Activated B cell treated with CpG ODN at 0.5 μM for 24 hours (primary cell): ENCODE measurements around the gene SLCO4A1. TPM values are rescaled to one million over a fixed set of nuclear protein-coding genes. Genes with fewer than 3 reads are reported as not detected.

ENCODE experiments used
- ATAC-seq: fragments of 200-7000 bp; cut with Tn5 transposase; one replicate; pipeline ENCODE4 v1.10.0; 2021; ENCODE audit warnings: low read depth, mild to moderate bottlenecking, moderate library complexity
- CTCF ChIA-PET: fragments of 350-600 bp; sonication (Branson Sonifier 250); formaldehyde crosslinking; loops from one replicate; lab custom pipeline; 2021; ENCODE audit warnings: antibody characterized with exemption; lab: Charles Lee
- POLR2A ChIA-PET: fragments of 350-600 bp; sonication (Branson Sonifier 250); formaldehyde crosslinking; loops from one replicate; lab custom pipeline; 2021; ENCODE audit warnings: antibody characterized with exemption; lab: Charles Lee
- DNase-seq: peaks from one replicate; pipeline ENCODE4 v3.0.0; 2022
- H3K27ac Mint-ChIP-seq: one replicate; pipeline ENCODE4 v1.8.0; 2020; ENCODE audit warnings: mixed read lengths
- H3K27me3 Mint-ChIP-seq: one replicate; pipeline ENCODE4 v1.8.0; 2021; ENCODE audit warnings: mixed read lengths
- H3K36me3 Mint-ChIP-seq: one replicate; pipeline ENCODE4 v1.8.0; 2021; ENCODE audit warnings: low read depth, mixed read lengths
- H3K4me1 Mint-ChIP-seq: one replicate; pipeline ENCODE4 v1.8.0; 2021; ENCODE audit warnings: mixed read lengths
- H3K4me3 Mint-ChIP-seq: one replicate; pipeline ENCODE4 v1.8.0; 2020; ENCODE audit warnings: mild to moderate bottlenecking, mixed read lengths
- H3K9me3 Mint-ChIP-seq: one replicate; pipeline ENCODE4 v1.8.0; 2020; ENCODE audit warnings: mixed read lengths
- CTCF ChIP-seq: fragments of 200-600 bp; IDR thresholded peaks from one replicate; pipeline ENCODE4 v1.8.0; 2022; ENCODE audit warnings: antibody characterized with exemption, mild to moderate bottlenecking
- intact Hi-C: fragments of 100-400 bp; cut with micrococcal nuclease; formaldehyde crosslinking; loops from one replicate; pipeline ENCODE4 v1.15.1; 2024
- total RNA-seq: library from RNA; stranded (reverse); gene quantifications from 2 replicates; pipeline ENCODE4 v1.2.3, GENCODE V29; 2022

The SLCO4A1 gene
- total RNA-seq, 1 donor from 2014 or later, result 38.9 TPM

GRCh38 chr20:62695448-62696414, 53.4 kb downstream of the SLCO4A1 start:
- intact Hi-C loops, result loop anchor here (10.0 kb wide), 1 partner anchor 59 kb away; no protein-coding TSS in a partner anchor
- no peak overlapping the region for H3K4me3 Mint-ChIP-seq
- H3K36me3 Mint-ChIP-seq, result no peaks in the 10 kb centered on the region
- H3K27me3 Mint-ChIP-seq, result peaks cover 20% of the 10 kb centered on the region
- no peaks in the 10 kb centered on the region for H3K4me1 Mint-ChIP-seq
- no peak for DNase-seq
- no peaks in the 10 kb centered on the region for H3K9me3 Mint-ChIP-seq
- no peak for ATAC-seq
- CTCF ChIA-PET, result no interaction called here
- TF ChIP-seq CTCF, result no peak
- no peak overlapping the region for H3K27ac Mint-ChIP-seq
- POLR2A ChIA-PET, result no interaction called here

GRCh38 chr20:62696434-62696957, 54.2 kb downstream of the SLCO4A1 start:
- no peak for TF ChIP-seq CTCF
- intact Hi-C loops, result loop anchor here (10.0 kb wide), 1 partner anchor 58 kb away; no protein-coding TSS in a partner anchor
- Mint-ChIP-seq H3K4me3 (no peak overlapping the region), H3K9me3 (no peaks in the 10 kb centered on the region), H3K4me1 (no peaks in the 10 kb centered on the region), H3K27me3 (peaks cover 19% of the 10 kb centered on the region), H3K27ac (no peak overlapping the region), H3K36me3 (no peaks in the 10 kb centered on the region)
- CTCF ChIA-PET, result no interaction called here
- no peak for ATAC-seq
- POLR2A ChIA-PET, result no interaction called here
- DNase-seq, result no peak

GRCh38 chr20:62696989-62697388, 54.7 kb downstream of the SLCO4A1 start:
- ChIA-PET CTCF (no interaction called here), POLR2A (no interaction called here)
- ATAC-seq, result no peak
- no peak for TF ChIP-seq CTCF
- H3K9me3 Mint-ChIP-seq, result no peaks in the 10 kb centered on the region
- H3K27me3 Mint-ChIP-seq, result peaks cover 16% of the 10 kb centered on the region
- H3K4me1 Mint-ChIP-seq, result no peaks in the 10 kb centered on the region
- no peak overlapping the region for H3K4me3 Mint-ChIP-seq
- intact Hi-C loops, result loop anchor here (10.0 kb wide), 1 partner anchor 58 kb away; no protein-coding TSS in a partner anchor
- H3K27ac Mint-ChIP-seq, result no peak overlapping the region
- no peak for DNase-seq
- no peaks in the 10 kb centered on the region for H3K36me3 Mint-ChIP-seq

GRCh38 chr20:62697468-62697912, 55.2 kb downstream of the SLCO4A1 start:
- H3K4me3 Mint-ChIP-seq, result no peak overlapping the region
- peaks cover 14% of the 10 kb centered on the region for H3K27me3 Mint-ChIP-seq
- TF ChIP-seq CTCF, result no peak
- no peak overlapping the region for H3K27ac Mint-ChIP-seq
- H3K9me3 Mint-ChIP-seq, result no peaks in the 10 kb centered on the region
- H3K36me3 Mint-ChIP-seq, result no peaks in the 10 kb centered on the region
- intact Hi-C loops, result loop anchor here (10.0 kb wide), 1 partner anchor 57 kb away; no protein-coding TSS in a partner anchor
- H3K4me1 Mint-ChIP-seq, result no peaks in the 10 kb centered on the region
- no peak for ATAC-seq
- ChIA-PET CTCF (no interaction called here), POLR2A (no interaction called here)
- no peak for DNase-seq

- no peak overlapping the region for H3K4me3 Mint-ChIP-seq
- ChIA-PET CTCF (interaction anchor here (0.9 kb wide), 1 partner anchor 94 kb away, joined by 3 read pairs; no protein-coding TSS in a partner anchor), POLR2A (no interaction called here)
- ATAC-seq (no peak), DNase-seq (no peak)
- no peaks in the 10 kb centered on the region for H3K4me1 Mint-ChIP-seq
- H3K9me3 Mint-ChIP-seq, result no peaks in the 10 kb centered on the region
- TF ChIP-seq CTCF, result no peak
- H3K27me3 Mint-ChIP-seq, result peaks cover 11% of the 10 kb centered on the region
- intact Hi-C loops, result loop anchor here (10.0 kb wide), 1 partner anchor 57 kb away; no protein-coding TSS in a partner anchor
- no peaks in the 10 kb centered on the region for H3K36me3 Mint-ChIP-seq
- no peak overlapping the region for H3K27ac Mint-ChIP-seq
Observed at GRCh38 chr20:62698231-62698630, 55.9 kb downstream of the SLCO4A1 start.
